Activated B cell treated with CpG ODN at 0.5 μM for 24 hours (primary cell): ENCODE results near the gene CD48. TPM values are rescaled to one million over a fixed set of nuclear protein-coding genes. Genes with fewer than 3 reads are reported as not detected.

ENCODE experiments used
- ATAC-seq: fragments of 200-7000 bp; cut with Tn5 transposase; one replicate; pipeline ENCODE4 v1.10.0; 2021; ENCODE audit warnings: low read depth, mild to moderate bottlenecking, moderate library complexity
- CTCF ChIA-PET: fragments of 350-600 bp; sonication (Branson Sonifier 250); formaldehyde crosslinking; loops from one replicate; lab custom pipeline; 2021; ENCODE audit warnings: antibody characterized with exemption; lab: Charles Lee
- POLR2A ChIA-PET: fragments of 350-600 bp; sonication (Branson Sonifier 250); formaldehyde crosslinking; loops from one replicate; lab custom pipeline; 2021; ENCODE audit warnings: antibody characterized with exemption; lab: Charles Lee
- DNase-seq: peaks from one replicate; pipeline ENCODE4 v3.0.0; 2022
- H3K27ac Mint-ChIP-seq: one replicate; pipeline ENCODE4 v1.8.0; 2020; ENCODE audit warnings: mixed read lengths
- H3K27me3 Mint-ChIP-seq: one replicate; pipeline ENCODE4 v1.8.0; 2021; ENCODE audit warnings: mixed read lengths
- H3K36me3 Mint-ChIP-seq: one replicate; pipeline ENCODE4 v1.8.0; 2021; ENCODE audit warnings: low read depth, mixed read lengths
- H3K4me1 Mint-ChIP-seq: one replicate; pipeline ENCODE4 v1.8.0; 2021; ENCODE audit warnings: mixed read lengths
- H3K4me3 Mint-ChIP-seq: one replicate; pipeline ENCODE4 v1.8.0; 2020; ENCODE audit warnings: mild to moderate bottlenecking, mixed read lengths
- H3K9me3 Mint-ChIP-seq: one replicate; pipeline ENCODE4 v1.8.0; 2020; ENCODE audit warnings: mixed read lengths
- CTCF ChIP-seq: fragments of 200-600 bp; IDR thresholded peaks from one replicate; pipeline ENCODE4 v1.8.0; 2022; ENCODE audit warnings: antibody characterized with exemption, mild to moderate bottlenecking
- intact Hi-C: fragments of 100-400 bp; cut with micrococcal nuclease; formaldehyde crosslinking; loops from one replicate; pipeline ENCODE4 v1.15.1; 2024
- total RNA-seq: library from RNA; stranded (reverse); gene quantifications from 2 replicates; pipeline ENCODE4 v1.2.3, GENCODE V29; 2022

The CD48 gene
- total RNA-seq, 1 donor from 2014 or later, result 200 TPM

- H3K27me3 Mint-ChIP-seq, result no peaks in the 10 kb centered on the region
- H3K4me1 Mint-ChIP-seq, result peaks cover 91% of the 10 kb centered on the region
- H3K4me3 Mint-ChIP-seq, result peak overlapping the region; percentile 95
- ATAC-seq (no peak), DNase-seq (no peak)
- peak overlapping the region; percentile 91 for H3K27ac Mint-ChIP-seq
- ChIA-PET POLR2A (interaction anchor here (1.4 kb wide), 1 partner anchor 19 kb away, joined by 3 read pairs; no protein-coding TSS in a partner anchor), CTCF (no interaction called here)
- H3K36me3 Mint-ChIP-seq, result peaks cover 74% of the 10 kb centered on the region
- H3K9me3 Mint-ChIP-seq, result no peaks in the 10 kb centered on the region
- no peak for TF ChIP-seq CTCF
- intact Hi-C loops, result loop anchor here (5.0 kb wide), 1 partner anchor 34 kb away; no protein-coding TSS in a partner anchor
Observed at GRCh38 chr1:160643138-160643537, 68.5 kb downstream of the CD48 start.

GRCh38 chr1:160642281-160642644 is 69.4 kb downstream of the CD48 start:
- peaks cover 93% of the 10 kb centered on the region for H3K4me1 Mint-ChIP-seq
- no peak for TF ChIP-seq CTCF
- intact Hi-C loops, result loop anchor here (5.0 kb wide), 1 partner anchor 35 kb away; no protein-coding TSS in a partner anchor
- no peak for DNase-seq
- CTCF ChIA-PET, result no interaction called here
- H3K36me3 Mint-ChIP-seq, result peaks cover 81% of the 10 kb centered on the region
- peak overlapping the region; percentile 95 for H3K4me3 Mint-ChIP-seq
- no peak for ATAC-seq
- no peaks in the 10 kb centered on the region for H3K9me3 Mint-ChIP-seq
- POLR2A ChIA-PET, result interaction anchor here (0.5 to 1.4 kb wide), 5 partner anchors 9 to 455 kb away, joined by 3 to 5 read pairs (median 3); no protein-coding TSS in a partner anchor
- no peaks in the 10 kb centered on the region for H3K27me3 Mint-ChIP-seq
- peak overlapping the region; percentile 91 for H3K27ac Mint-ChIP-seq

GRCh38 chr1:160641323-160642280 is 70.0 kb downstream of the CD48 start:
- ChIA-PET POLR2A (interaction anchor here (0.5 to 1.4 kb wide), 6 partner anchors 10 to 456 kb away, joined by 3 to 9 read pairs (median 3); no protein-coding TSS in a partner anchor), CTCF (interaction anchor here (1.3 to 2.5 kb wide), 2 partner anchors 33 to 213 kb away, joined by 5 to 16 read pairs; no protein-coding TSS in a partner anchor)
- H3K4me1 Mint-ChIP-seq, result peaks cover 95% of the 10 kb centered on the region
- DNase-seq (no peak), ATAC-seq (peak; percentile 73)
- H3K4me3 Mint-ChIP-seq, result peak overlapping the region; percentile 95
- H3K27me3 Mint-ChIP-seq, result no peaks in the 10 kb centered on the region
- H3K27ac Mint-ChIP-seq, result peak overlapping the region; percentile 91
- H3K36me3 Mint-ChIP-seq, result peaks cover 81% of the 10 kb centered on the region
- TF ChIP-seq CTCF, result no peak
- no peaks in the 10 kb centered on the region for H3K9me3 Mint-ChIP-seq
- intact Hi-C loops, result loop anchor here (5.0 kb wide), 1 partner anchor 36 kb away; no protein-coding TSS in a partner anchor

GRCh38 chr1:160640359-160641123 is 71.1 kb downstream of the CD48 start:
- CTCF ChIA-PET, result interaction anchor here (0.8 to 2.5 kb wide), 6 partner anchors 11 to 212 kb away, joined by 3 to 16 read pairs (median 4); no protein-coding TSS in a partner anchor
- Mint-ChIP-seq H3K36me3 (peaks cover 80% of the 10 kb centered on the region), H3K4me3 (peak overlapping the region; percentile 95), H3K27me3 (no peaks in the 10 kb centered on the region), H3K9me3 (no peaks in the 10 kb centered on the region), H3K27ac (peak overlapping the region; percentile 91), H3K4me1 (peaks cover 93% of the 10 kb centered on the region)
- TF ChIP-seq CTCF, result no peak
- POLR2A ChIA-PET, result interaction anchor here (0.6 to 2.2 kb wide), 6 partner anchors 11 to 35 kb away, joined by 3 to 9 read pairs (median 7); no protein-coding TSS in a partner anchor
- intact Hi-C loops, result loop anchor here (5.0 kb wide), 1 partner anchor 37 kb away; no protein-coding TSS in a partner anchor
- ATAC-seq (no peak), DNase-seq (no peak)
